ENCODE results near the gene PGF.

PGF gene

GRCh38 chr14:74949859-74950573, 5.4 kb downstream of the PGF start:
- TF ChIP-seq SUZ12 (IDR thresholded peaks at IDR 0.05; ENCODE audit: extremely low read depth, insufficient read depth, insufficient read length) (no peak), ZNF274 (IDR thresholded peaks at IDR 0.05; ENCODE audit: low read depth, low read length) (no peak), YY1 (IDR thresholded peaks at IDR 0.05; ENCODE audit: insufficient read depth, insufficient read length) (no peak)
- Histone ChIP-seq H3K9ac (ENCODE audit: insufficient read length, low read depth) (no peak overlapping the region), H3K4me1 (ENCODE audit: insufficient read depth, insufficient read length) (peaks cover 8% of the 10 kb centered on the region), H3K36me3 (ENCODE audit: insufficient read depth, insufficient read length, low read length) (peaks cover 8% of the 10 kb centered on the region), H3K9me3 (ENCODE audit: insufficient read depth, low read length) (no peaks in the 10 kb centered on the region), H3K27me3 (ENCODE audit: insufficient read depth, insufficient read length) (peaks cover 2% of the 10 kb centered on the region), H3K4me3 (ENCODE audit: insufficient read length, low read depth) (no peak overlapping the region)
- no peak for DNase-seq (ENCODE audit: low read depth, low spot score)

- Histone ChIP-seq H3K9ac (ENCODE audit: insufficient read length, low read depth) (no peak overlapping the region), H3K4me1 (ENCODE audit: insufficient read depth, insufficient read length) (peaks cover 8% of the 10 kb centered on the region), H3K27me3 (ENCODE audit: insufficient read depth, insufficient read length) (no peaks in the 10 kb centered on the region), H3K36me3 (ENCODE audit: insufficient read depth, insufficient read length, low read length) (peaks cover 8% of the 10 kb centered on the region), H3K4me3 (ENCODE audit: insufficient read length, low read depth) (no peak overlapping the region), H3K9me3 (ENCODE audit: insufficient read depth, low read length) (no peaks in the 10 kb centered on the region)
- DNase-seq (ENCODE audit: low read depth, low spot score) = no peak
- TF ChIP-seq YY1 (IDR thresholded peaks at IDR 0.05; ENCODE audit: insufficient read depth, insufficient read length) = no peak
- no peak for TF ChIP-seq ZNF274 (IDR thresholded peaks at IDR 0.05; ENCODE audit: low read depth, low read length)
- TF ChIP-seq SUZ12 (IDR thresholded peaks at IDR 0.05; ENCODE audit: extremely low read depth, insufficient read depth, insufficient read length) = no peak
Observed at GRCh38 chr14:74949191-74949601, 6.2 kb downstream of the PGF start.

- DNase-seq (ENCODE audit: low read depth, low spot score) = no peak
- H3K4me3 ChIP-seq (ENCODE audit: insufficient read length, low read depth) = no peak overlapping the region
- H3K9me3 ChIP-seq (ENCODE audit: insufficient read depth, low read length) = no peaks in the 10 kb centered on the region
- TF ChIP-seq SUZ12 (IDR thresholded peaks at IDR 0.05; ENCODE audit: extremely low read depth, insufficient read depth, insufficient read length) = no peak
- TF ChIP-seq YY1 (IDR thresholded peaks at IDR 0.05; ENCODE audit: insufficient read depth, insufficient read length) = no peak
- TF ChIP-seq ZNF274 (IDR thresholded peaks at IDR 0.05; ENCODE audit: low read depth, low read length) = no peak
- H3K36me3 ChIP-seq (ENCODE audit: insufficient read depth, insufficient read length, low read length) = peaks cover 8% of the 10 kb centered on the region
- H3K9ac ChIP-seq (ENCODE audit: insufficient read length, low read depth) = no peak overlapping the region
- no peaks in the 10 kb centered on the region for H3K27me3 ChIP-seq (ENCODE audit: insufficient read depth, insufficient read length)
- peaks cover 4% of the 10 kb centered on the region for H3K4me1 ChIP-seq (ENCODE audit: insufficient read depth, insufficient read length)
Observed at GRCh38 chr14:74948228-74949175, 6.9 kb downstream of the PGF start.

- no peaks in the 10 kb centered on the region for H3K27me3 ChIP-seq (ENCODE audit: insufficient read depth, insufficient read length)
- peaks cover 8% of the 10 kb centered on the region for H3K36me3 ChIP-seq (ENCODE audit: insufficient read depth, insufficient read length, low read length)
- no peak for TF ChIP-seq YY1 (IDR thresholded peaks at IDR 0.05; ENCODE audit: insufficient read depth, insufficient read length)
- no peak for TF ChIP-seq ZNF274 (IDR thresholded peaks at IDR 0.05; ENCODE audit: low read depth, low read length)
- no peak for TF ChIP-seq SUZ12 (IDR thresholded peaks at IDR 0.05; ENCODE audit: extremely low read depth, insufficient read depth, insufficient read length)
- H3K9me3 ChIP-seq (ENCODE audit: insufficient read depth, low read length) = no peaks in the 10 kb centered on the region
- no peak for DNase-seq (ENCODE audit: low read depth, low spot score)
- no peak overlapping the region for H3K4me3 ChIP-seq (ENCODE audit: insufficient read length, low read depth)
- no peak overlapping the region for H3K9ac ChIP-seq (ENCODE audit: insufficient read length, low read depth)
- peaks cover 3% of the 10 kb centered on the region for H3K4me1 ChIP-seq (ENCODE audit: insufficient read depth, insufficient read length)
Observed at GRCh38 chr14:74947353-74948227, 7.8 kb downstream of the PGF start.

GRCh38 chr14:74946659-74947281, 8.6 kb downstream of the PGF start:
- peaks cover 5% of the 10 kb centered on the region for H3K4me1 ChIP-seq (ENCODE audit: insufficient read depth, insufficient read length)
- peaks cover 8% of the 10 kb centered on the region for H3K36me3 ChIP-seq (ENCODE audit: insufficient read depth, insufficient read length, low read length)
- TF ChIP-seq ZNF274 (IDR thresholded peaks at IDR 0.05; ENCODE audit: low read depth, low read length) (no peak), SUZ12 (IDR thresholded peaks at IDR 0.05; ENCODE audit: extremely low read depth, insufficient read depth, insufficient read length) (no peak), YY1 (IDR thresholded peaks at IDR 0.05; ENCODE audit: insufficient read depth, insufficient read length) (no peak)
- no peak for DNase-seq (ENCODE audit: low read depth, low spot score)
- H3K9ac ChIP-seq (ENCODE audit: insufficient read length, low read depth) = no peak overlapping the region
- no peak overlapping the region for H3K4me3 ChIP-seq (ENCODE audit: insufficient read length, low read depth)
- H3K9me3 ChIP-seq (ENCODE audit: insufficient read depth, low read length) = no peaks in the 10 kb centered on the region
- no peaks in the 10 kb centered on the region for H3K27me3 ChIP-seq (ENCODE audit: insufficient read depth, insufficient read length)

- DNase-seq (ENCODE audit: low read depth, low spot score) = peak; percentile 39
- peaks cover 8% of the 10 kb centered on the region for H3K36me3 ChIP-seq (ENCODE audit: insufficient read depth, insufficient read length, low read length)
- H3K4me3 ChIP-seq (ENCODE audit: insufficient read length, low read depth) = no peak overlapping the region
- peaks cover 6% of the 10 kb centered on the region for H3K4me1 ChIP-seq (ENCODE audit: insufficient read depth, insufficient read length)
- no peak overlapping the region for H3K9ac ChIP-seq (ENCODE audit: insufficient read length, low read depth)
- TF ChIP-seq SUZ12 (IDR thresholded peaks at IDR 0.05; ENCODE audit: extremely low read depth, insufficient read depth, insufficient read length) (no peak), YY1 (IDR thresholded peaks at IDR 0.05; ENCODE audit: insufficient read depth, insufficient read length) (no peak), ZNF274 (IDR thresholded peaks at IDR 0.05; ENCODE audit: low read depth, low read length) (no peak)
- H3K27me3 ChIP-seq (ENCODE audit: insufficient read depth, insufficient read length) = no peaks in the 10 kb centered on the region
- H3K9me3 ChIP-seq (ENCODE audit: insufficient read depth, low read length) = no peaks in the 10 kb centered on the region
Observed at GRCh38 chr14:74945852-74946658, 9.3 kb downstream of the PGF start.
